GM21447 (cell line): Measurements from ENCODE around the gene TMEM11.
"Not testable (repeated sequence)": the region's sequence is repeated elsewhere in the genome, so short reads cannot be mapped to it uniquely, and the experiment has no call there.

ENCODE experiments used
- ATAC-seq: cut with Tn5 transposase; IDR thresholded peaks from one replicate; pipeline ENCODE4 v1.9.1; 2021; ENCODE audit not compliant: unreplicated experiment

TMEM11 gene

GRCh38 chr17:21212826-21213637, 929 bp downstream of the TMEM11 start:
- ATAC-seq: no peak

GRCh38 chr17:21211825-21212479, 2.0 kb downstream of the TMEM11 start:
- no peak for ATAC-seq

- no peak for ATAC-seq
Observed at GRCh38 chr17:21210411-21211076, 3.4 kb downstream of the TMEM11 start.

GRCh38 chr17:21209511-21210175, 4.3 kb downstream of the TMEM11 start:
- ATAC-seq: no peak

- ATAC-seq: no peak
Observed at GRCh38 chr17:21208352-21208751, 5.6 kb downstream of the TMEM11 start.

GRCh38 chr17:21204935-21205334, 9.0 kb downstream of the TMEM11 start:
- no peak for ATAC-seq

- no peak for ATAC-seq
Observed at GRCh38 chr17:21202512-21202911, 11.4 kb downstream of the TMEM11 start.

- ATAC-seq: no peak
Observed at GRCh38 chr17:21201874-21202273, 12.1 kb downstream of the TMEM11 start.

- ATAC-seq: no peak
Observed at GRCh38 chr17:21201298-21201595, 12.7 kb downstream of the TMEM11 start.

GRCh38 chr17:21200590-21201297, 13.2 kb downstream of the TMEM11 start:
- no peak for ATAC-seq

GRCh38 chr17:21199856-21200255, 14.1 kb downstream of the TMEM11 start:
- no peak for ATAC-seq

- no peak for ATAC-seq
Observed at GRCh38 chr17:21199311-21199710, 14.7 kb downstream of the TMEM11 start.

GRCh38 chr17:21198411-21198810, 15.6 kb downstream of the TMEM11 start:
- no peak for ATAC-seq

- ATAC-seq: no peak
Observed at GRCh38 chr17:21196126-21196525, 17.8 kb downstream of the TMEM11 start.

GRCh38 chr17:21194703-21195102, 19.3 kb downstream of the TMEM11 start:
- ATAC-seq: no peak

GRCh38 chr17:21194226-21194625, 19.7 kb downstream of the TMEM11 start:
- no peak for ATAC-seq

GRCh38 chr17:21193031-21193430, 20.9 kb downstream of the TMEM11 start:
- ATAC-seq: no peak

- not testable (repeated sequence) for ATAC-seq
Observed at GRCh38 chr17:21192414-21192813, 21.5 kb downstream of the TMEM11 start.

- ATAC-seq: no peak
Observed at GRCh38 chr17:21191698-21192097, 22.3 kb downstream of the TMEM11 start.

GRCh38 chr17:21190078-21190477, 23.9 kb downstream of the TMEM11 start:
- no peak for ATAC-seq

GRCh38 chr17:21189361-21189760, 24.6 kb downstream of the TMEM11 start:
- no peak for ATAC-seq
